Urinary bladder (tissue), 4 donors: ENCODE results near the gene ADGRG1. TPM values are rescaled to one million over a fixed set of nuclear protein-coding genes. Genes with fewer than 3 reads are reported as not detected.
"Not testable (repeated sequence)": the region's sequence is repeated elsewhere in the genome, so short reads cannot be mapped to it uniquely, and the experiment has no call there.

Experiments used
- DNase-seq: peaks from one replicate; pipeline ENCODE4 v3.0.0-alpha.2; 2015; ENCODE audit errors: extremely low spot score
- H3K27ac ChIP-seq: one replicate; pipeline ENCODE4 v1.5.1; 2013; ENCODE audit warnings: low read depth, mild to moderate bottlenecking, moderate library complexity
- H3K36me3 ChIP-seq: one replicate; pipeline ENCODE4 v1.6.1; 2013; ENCODE audit warnings: mild to moderate bottlenecking, moderate library complexity; ENCODE audit not compliant: insufficient read depth
- H3K4me1 ChIP-seq: one replicate; pipeline ENCODE4 v1.6.1; 2013; ENCODE audit warnings: mild to moderate bottlenecking, moderate library complexity; ENCODE audit not compliant: insufficient read depth
- H3K4me3 ChIP-seq: one replicate; pipeline ENCODE4 v1.5.1; 2013; ENCODE audit warnings: low read depth, low read length
- WGBS: extraction: QIAGEN DNeasy Blood & Tissue Kit; methylation state at CpG from one replicate; pipeline ENCODE4 v1.1.7; 2013; 5-methylcytosine and 5-hydroxymethylcytosine counted together
- polyA plus RNA-seq: library from polyadenylated mRNA; stranded (reverse); fragments of 200-250 nt; gene quantifications from one replicate; pipeline ENCODE4 v1.2.3, GENCODE V29; 2013
- total RNA-seq: library from RNA; depleted of rRNA; stranded (reverse); fragments of >200 nt; gene quantifications from one replicate; pipeline ENCODE4 v1.2.3, GENCODE V29; 2014
- donor health status: healthy with polysubstance abuse.
- donor health status: healthy.

Gene ADGRG1
- total RNA-seq, result 11.5 TPM
- polyA plus RNA-seq, result 36.1 TPM

- Histone ChIP-seq H3K36me3 (no peaks in the 10 kb centered on the region), H3K4me3 (peak within 1 kb of the TSS; percentile 17), H3K4me1 (no peaks in the 10 kb centered on the region), H3K27ac (no peak within 1 kb of the TSS)
- 14% methylated on average over 32 of the region's 32 CpGs for WGBS
- peak; percentile 77 for DNase-seq
Observed at GRCh38 chr16:57628008-57628781, at the start of gene ADGRG1. ADGRG1 (plus strand) TSS chr16:57628630; CDS start chr16:57650288, 21,658 bp downstream.

- DNase-seq, result no peak
- 70% methylated on average over 2 of the region's 2 CpGs for WGBS
- Histone ChIP-seq H3K36me3 (no peaks in the 10 kb centered on the region), H3K4me1 (no peaks in the 10 kb centered on the region), H3K4me3 (no peak overlapping the region), H3K27ac (no peak overlapping the region)
Observed at GRCh38 chr16:57579361-57579665, 49.1 kb upstream of the ADGRG1 start.

- no peaks in the 10 kb centered on the region for H3K4me1 ChIP-seq
- WGBS, result 38% methylated on average over 3 of the region's 3 CpGs
- no peak for DNase-seq
- H3K27ac ChIP-seq, result no peak overlapping the region
- H3K4me3 ChIP-seq, result no peak overlapping the region
- H3K36me3 ChIP-seq, result no peaks in the 10 kb centered on the region
Observed at GRCh38 chr16:57585051-57585687, 43.3 kb upstream of the ADGRG1 start.

DNA sequence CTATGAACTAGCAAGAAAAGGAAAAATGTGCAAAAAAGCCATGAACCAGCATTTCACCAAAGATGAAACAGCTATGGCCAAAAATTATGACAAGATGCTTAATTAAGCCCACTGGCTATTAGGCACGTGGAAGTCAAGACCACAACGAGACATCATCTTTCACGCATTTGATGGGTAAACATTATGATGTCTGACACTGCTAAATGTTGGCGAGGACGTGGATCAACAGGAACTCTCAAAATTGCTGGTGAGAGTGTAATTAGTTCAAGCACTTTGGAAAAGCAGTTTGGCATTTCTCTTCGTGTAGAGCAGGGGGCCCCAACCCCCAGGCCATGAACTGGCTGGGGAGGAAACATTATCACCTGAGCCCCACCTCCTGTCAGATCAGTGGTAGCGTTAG, 39.6 kb upstream of the ADGRG1 start:
- Histone ChIP-seq H3K36me3 (no peaks in the 10 kb centered on the region), H3K27ac (no peak overlapping the region), H3K4me1 (no peaks in the 10 kb centered on the region), H3K4me3 (no peak overlapping the region)
- 76% methylated on average over 7 of the region's 7 CpGs for WGBS
- DNase-seq, result no peak

- H3K27ac ChIP-seq, result no peak overlapping the region
- DNase-seq, result no peak
- WGBS, result 92% methylated on average over 7 of the region's 7 CpGs
Observed at GRCh38 chr16:57589374-57589773, 39.1 kb upstream of the ADGRG1 start.

GRCh38 chr16:57590654-57591085, 37.8 kb upstream of the ADGRG1 start:
- WGBS, result 38% methylated on average over 8 of the region's 8 CpGs
- DNase-seq, result no peak
- H3K4me3 ChIP-seq, result no peak overlapping the region
- H3K27ac ChIP-seq, result no peak overlapping the region
- no peaks in the 10 kb centered on the region for H3K4me1 ChIP-seq
- H3K36me3 ChIP-seq, result no peaks in the 10 kb centered on the region

More at GRCh38 chr16:57589374-57589773, 39.1 kb upstream of the ADGRG1 start:
- Histone ChIP-seq H3K36me3 (no peaks in the 10 kb centered on the region), H3K4me3 (no peak overlapping the region), H3K4me1 (no peaks in the 10 kb centered on the region)

DNA sequence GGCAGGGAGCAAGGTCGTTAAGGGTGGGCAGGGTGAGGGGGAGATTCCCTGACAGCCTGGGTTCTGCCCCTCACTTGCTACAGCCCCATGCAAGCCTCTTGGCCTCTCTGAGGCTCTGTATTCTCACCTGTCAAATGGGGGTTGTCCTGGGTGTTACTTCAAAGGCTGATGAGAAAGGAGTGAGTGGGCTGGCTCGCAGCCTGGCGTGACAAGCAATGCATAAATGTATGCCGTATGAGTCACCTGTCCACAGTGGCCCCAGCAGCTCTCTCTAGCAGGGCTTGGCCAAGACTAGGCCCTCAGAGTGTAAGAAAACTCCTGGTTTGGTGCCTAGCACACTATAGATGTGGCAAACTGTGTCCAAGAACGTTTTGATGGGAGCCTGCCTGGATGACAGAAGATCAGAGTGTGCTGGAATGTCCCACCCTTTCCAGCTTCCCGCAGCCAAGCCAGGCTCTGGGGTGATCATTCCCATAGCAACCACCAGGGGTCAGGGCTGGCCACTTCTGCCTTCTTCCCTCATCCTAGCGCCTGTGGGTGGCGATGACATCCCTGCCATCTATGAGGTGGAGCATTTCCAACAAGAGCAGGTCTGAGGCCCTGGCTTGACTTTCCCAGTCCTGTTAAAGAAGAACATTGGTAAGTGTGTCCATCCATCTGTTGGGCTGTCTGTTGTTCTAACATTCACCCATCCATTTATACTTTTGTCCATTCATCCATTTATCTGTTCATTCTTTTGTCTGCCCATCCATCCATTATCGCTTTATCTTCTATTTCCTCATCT, 37.2 kb upstream of the ADGRG1 start:
- 20% methylated on average over 9 of the region's 9 CpGs for WGBS
- H3K4me1 ChIP-seq, result no peaks in the 10 kb centered on the region
- no peak overlapping the region for H3K27ac ChIP-seq
- peak; percentile 25 for DNase-seq
- H3K4me3 ChIP-seq, result no peak overlapping the region
- no peaks in the 10 kb centered on the region for H3K36me3 ChIP-seq

- no peak overlapping the region for H3K27ac ChIP-seq
- H3K4me3 ChIP-seq, result no peak overlapping the region
- H3K4me1 ChIP-seq, result no peaks in the 10 kb centered on the region
- 75% methylated on average over 7 of the region's 7 CpGs for WGBS
- no peak for DNase-seq
- no peaks in the 10 kb centered on the region for H3K36me3 ChIP-seq
Observed at GRCh38 chr16:57591870-57592485, 36.5 kb upstream of the ADGRG1 start.

GRCh38 chr16:57592591-57593003, 35.8 kb upstream of the ADGRG1 start:
- H3K4me1 ChIP-seq, result no peaks in the 10 kb centered on the region
- no peaks in the 10 kb centered on the region for H3K36me3 ChIP-seq
- no peak overlapping the region for H3K27ac ChIP-seq
- WGBS, result 54% methylated on average over 4 of the region's 4 CpGs
- DNase-seq, result no peak
- no peak overlapping the region for H3K4me3 ChIP-seq

- H3K4me1 ChIP-seq, result no peaks in the 10 kb centered on the region
- H3K36me3 ChIP-seq, result no peaks in the 10 kb centered on the region
- no peak overlapping the region for H3K27ac ChIP-seq
- no peak for DNase-seq
- H3K4me3 ChIP-seq, result no peak overlapping the region
- 72% methylated on average over 3 of the region's 3 CpGs for WGBS
Observed at GRCh38 chr16:57593021-57593420, 35.4 kb upstream of the ADGRG1 start.

GRCh38 chr16:57593990-57594389, 34.4 kb upstream of the ADGRG1 start:
- WGBS, result 99% methylated on average over 1 of the region's 1 CpG

DNA sequence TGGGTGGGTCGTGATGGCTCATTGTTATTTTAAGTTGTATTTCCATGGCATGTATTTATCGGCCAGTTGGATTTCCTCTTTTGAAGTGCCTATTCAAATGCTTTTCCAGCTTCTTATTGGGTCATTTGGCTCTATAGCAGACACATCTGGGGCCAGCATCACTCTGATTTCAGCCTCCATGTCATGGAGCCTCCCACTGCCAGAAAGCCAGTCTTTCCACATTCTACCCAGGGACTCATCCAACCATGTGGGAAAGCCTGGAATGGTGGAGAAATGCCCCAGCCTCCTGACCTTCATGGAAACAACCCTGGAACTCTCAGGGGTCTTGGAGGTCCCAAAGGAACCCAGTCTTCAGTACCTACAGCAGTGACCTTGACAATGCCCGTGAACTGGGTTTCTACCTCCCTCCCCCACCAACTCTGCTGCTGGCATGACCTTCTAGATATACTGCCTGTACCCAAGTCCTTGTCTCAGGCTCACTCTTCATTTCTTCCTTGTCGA, 33.8 kb upstream of the ADGRG1 start:
- 81% methylated on average over 4 of the region's 4 CpGs for WGBS
- no peak for DNase-seq

More at GRCh38 chr16:57593990-57594389, 34.4 kb upstream of the ADGRG1 start:
- Histone ChIP-seq H3K36me3 (no peaks in the 10 kb centered on the region), H3K4me3 (no peak overlapping the region), H3K27ac (no peak overlapping the region), H3K4me1 (no peaks in the 10 kb centered on the region)
- DNase-seq, result no peak

DNA sequence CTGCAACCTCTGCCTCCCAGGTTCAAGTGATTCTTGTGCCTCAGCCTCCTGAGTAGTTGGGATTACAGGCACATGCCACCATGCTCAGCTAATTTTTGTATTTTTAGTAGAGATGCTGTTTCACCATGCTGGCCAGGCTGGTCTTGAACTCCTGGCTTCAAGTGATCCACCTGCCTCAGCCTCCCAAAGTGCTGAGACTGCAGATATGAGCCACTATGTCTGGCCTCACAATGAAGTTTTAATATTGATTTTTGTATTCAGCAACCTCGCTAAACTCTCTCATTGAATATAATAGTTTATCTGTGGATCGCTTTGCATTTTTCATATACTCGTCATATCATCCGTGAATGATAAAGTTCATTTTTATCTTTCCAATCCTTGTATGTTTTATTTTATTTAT, 32.2 kb upstream of the ADGRG1 start:
- H3K4me3 ChIP-seq, H3K4me1 ChIP-seq, DNase-seq, H3K36me3 ChIP-seq, H3K27ac ChIP-seq: not testable (repeated sequence)
- WGBS, result 87% methylated on average over 4 of the region's 4 CpGs

More for the DNA sequence above, 33.8 kb upstream of the ADGRG1 start:
- no peak overlapping the region for H3K27ac ChIP-seq
- H3K4me1 ChIP-seq, result no peaks in the 10 kb centered on the region
- no peak overlapping the region for H3K4me3 ChIP-seq
- no peaks in the 10 kb centered on the region for H3K36me3 ChIP-seq
